Measurements from ENCODE around the gene PSMB7.

Gene PSMB7

GRCh38 chr9:124450931-124451661 lies 35.9 kb upstream of the PSMB7 start:
- Histone ChIP-seq H3K4me3 (ENCODE audit: low read length) (no peak overlapping the region), H3K79me2 (ENCODE audit: control insufficient read depth, low read length) (no peaks in the 10 kb centered on the region), H3K9me2 (replicated peaks; ENCODE audit: control insufficient read depth, low read length) (no peaks in the 10 kb centered on the region), H4K20me1 (ENCODE audit: control insufficient read depth, insufficient read depth, low read depth, low read length) (no peaks in the 10 kb centered on the region), H3K9me3 (ENCODE audit: control insufficient read depth, insufficient read depth, low read length) (no peaks in the 10 kb centered on the region), H3K27ac (ENCODE audit: low read depth, low read length) (no peak overlapping the region), H3K36me3 (ENCODE audit: control insufficient read depth, low read length) (no peaks in the 10 kb centered on the region), H3K27me3 (ENCODE audit: control insufficient read depth, low read length) (no peaks in the 10 kb centered on the region), H3K4me1 (ENCODE audit: control insufficient read depth, low read length) (no peaks in the 10 kb centered on the region), H3K4me2 (ENCODE audit: low read length) (no peak overlapping the region), H3F3A (ENCODE audit: control insufficient read depth, insufficient read depth) (no peaks in the 10 kb centered on the region)
- TF ChIP-seq CTCF (IDR thresholded peaks at IDR 0.05; ENCODE audit: low read depth, low read length, poor library complexity, severe bottlenecking) (no peak), EZH2phosphoT487 (IDR thresholded peaks at IDR 0.05; ENCODE audit: borderline replicate concordance, low read length) (no peak)

- no peak for TF ChIP-seq EZH2phosphoT487 (IDR thresholded peaks at IDR 0.05; ENCODE audit: borderline replicate concordance, low read length)
- no peak for TF ChIP-seq CTCF (IDR thresholded peaks at IDR 0.05; ENCODE audit: low read depth, low read length, poor library complexity, severe bottlenecking)
- H3K4me3 ChIP-seq (ENCODE audit: low read length), result no peak within 1 kb of the TSS
- no peaks in the 10 kb centered on the region for H3F3A ChIP-seq (ENCODE audit: control insufficient read depth, insufficient read depth)
- no peaks in the 10 kb centered on the region for H3K27me3 ChIP-seq (ENCODE audit: control insufficient read depth, low read length)
- H3K36me3 ChIP-seq (ENCODE audit: control insufficient read depth, low read length), result no peaks in the 10 kb centered on the region
- H3K9me2 ChIP-seq (replicated peaks; ENCODE audit: control insufficient read depth, low read length), result no peaks in the 10 kb centered on the region
- H3K4me2 ChIP-seq (ENCODE audit: low read length), result no peak within 1 kb of the TSS
- H3K27ac ChIP-seq (ENCODE audit: low read depth, low read length), result no peak within 1 kb of the TSS
- H3K79me2 ChIP-seq (ENCODE audit: control insufficient read depth, low read length), result no peaks in the 10 kb centered on the region
- H3K9me3 ChIP-seq (ENCODE audit: control insufficient read depth, insufficient read depth, low read length), result no peaks in the 10 kb centered on the region
- H3K4me1 ChIP-seq (ENCODE audit: control insufficient read depth, low read length), result no peaks in the 10 kb centered on the region
- H4K20me1 ChIP-seq (ENCODE audit: control insufficient read depth, insufficient read depth, low read depth, low read length), result no peaks in the 10 kb centered on the region
These were observed 35.1 kb upstream of the PSMB7 start, which contains the start of gene ADGRD2 for GRCh38 chr9:124450241-124450924. Gene ADGRD2, plus strand, starts transcription at chr9:124450451. Its CDS starts 1,216 bp downstream, at chr9:124451667.

DNA sequence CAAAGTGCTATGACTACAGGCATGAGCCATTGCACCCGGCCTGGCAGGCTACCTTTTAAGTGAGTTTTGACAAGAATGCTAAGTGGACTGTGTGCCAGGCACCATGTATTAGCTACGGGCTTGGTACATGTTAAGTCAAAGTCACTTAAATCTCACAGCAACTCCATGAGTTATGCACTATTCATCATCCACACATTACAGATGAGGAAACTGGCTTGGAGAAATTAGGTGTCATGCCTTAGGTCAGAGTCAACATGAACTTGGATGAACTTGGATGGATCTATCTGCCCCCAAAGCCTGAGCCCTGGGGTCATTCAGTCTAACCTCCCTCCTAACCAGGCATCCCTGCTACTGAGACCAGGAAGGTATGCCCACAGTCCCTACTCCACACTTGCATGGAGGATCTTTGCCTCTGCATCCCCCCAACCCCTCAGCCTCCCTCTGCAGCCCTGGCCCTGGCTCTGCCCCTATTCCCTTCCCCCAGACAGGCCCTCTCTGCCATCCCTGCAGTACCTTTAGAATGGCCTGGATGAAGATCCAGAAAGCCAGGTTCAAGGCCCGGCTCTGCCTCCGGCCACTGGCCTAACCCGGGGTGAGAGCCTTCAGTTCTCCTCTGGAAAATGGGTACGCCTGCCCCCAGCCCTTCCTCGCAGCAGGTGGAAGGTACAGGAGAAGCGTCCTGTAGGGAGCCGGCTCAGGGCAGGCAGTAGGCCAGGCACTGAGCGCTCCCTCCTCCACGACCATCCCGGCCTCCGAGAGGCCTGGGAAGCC lies 34.3 kb upstream of the PSMB7 start:
- H3K4me3 ChIP-seq (ENCODE audit: low read length), result no peak overlapping the region
- H3K4me2 ChIP-seq (ENCODE audit: low read length), result no peak overlapping the region
- H4K20me1 ChIP-seq (ENCODE audit: control insufficient read depth, insufficient read depth, low read depth, low read length), result no peaks in the 10 kb centered on the region
- no peaks in the 10 kb centered on the region for H3K27me3 ChIP-seq (ENCODE audit: control insufficient read depth, low read length)
- no peaks in the 10 kb centered on the region for H3K4me1 ChIP-seq (ENCODE audit: control insufficient read depth, low read length)
- H3K79me2 ChIP-seq (ENCODE audit: control insufficient read depth, low read length), result no peaks in the 10 kb centered on the region
- H3K9me2 ChIP-seq (replicated peaks; ENCODE audit: control insufficient read depth, low read length), result no peaks in the 10 kb centered on the region
- H3K27ac ChIP-seq (ENCODE audit: low read depth, low read length), result no peak overlapping the region
- no peaks in the 10 kb centered on the region for H3K9me3 ChIP-seq (ENCODE audit: control insufficient read depth, insufficient read depth, low read length)
- no peaks in the 10 kb centered on the region for H3K36me3 ChIP-seq (ENCODE audit: control insufficient read depth, low read length)
- H3F3A ChIP-seq (ENCODE audit: control insufficient read depth, insufficient read depth), result no peaks in the 10 kb centered on the region
- no peak for TF ChIP-seq EZH2phosphoT487 (IDR thresholded peaks at IDR 0.05; ENCODE audit: borderline replicate concordance, low read length)
- no peak for TF ChIP-seq CTCF (IDR thresholded peaks at IDR 0.05; ENCODE audit: low read depth, low read length, poor library complexity, severe bottlenecking)

All from DOHH2 (cell line).